GM21528 (cell line): ENCODE data around the gene ING3.

Experiments used
- ATAC-seq: cut with Tn5 transposase; IDR thresholded peaks from one replicate; pipeline ENCODE4 v1.9.1; 2021; ENCODE audit warnings: mild to moderate bottlenecking, moderate library complexity; ENCODE audit not compliant: unreplicated experiment, low FRiP score

ING3 gene

GRCh38 chr7:121020989-121021969 is 70.7 kb downstream of the ING3 start:
- no peak for ATAC-seq

GRCh38 chr7:121023194-121023593 is 72.6 kb downstream of the ING3 start:
- ATAC-seq, result no peak

- ATAC-seq, result no peak
Observed at GRCh38 chr7:121023683-121024511, 73.3 kb downstream of the ING3 start.

GRCh38 chr7:121024611-121025010 is 74.0 kb downstream of the ING3 start:
- no peak for ATAC-seq

- ATAC-seq, result no peak
Observed at GRCh38 chr7:121026159-121026558, 75.6 kb downstream of the ING3 start.

GRCh38 chr7:121026577-121027111 is 76.1 kb downstream of the ING3 start:
- no peak for ATAC-seq
